ELF-1 (cell line): Measurements from ENCODE around the gene TAPT1.
A peak's percentile ranks its signal among the peaks of the same experiment; 100 is the strongest.
"Not testable (repeated sequence)": the region's sequence is repeated elsewhere in the genome, so short reads cannot be mapped to it uniquely, and the experiment has no call there.

ENCODE experiments used
- DNase-seq: peaks from one replicate; pipeline ENCODE4 v3.0.0-alpha.2; 2016; ENCODE audit warnings: low read depth, low spot score

The TAPT1 gene

DNA sequence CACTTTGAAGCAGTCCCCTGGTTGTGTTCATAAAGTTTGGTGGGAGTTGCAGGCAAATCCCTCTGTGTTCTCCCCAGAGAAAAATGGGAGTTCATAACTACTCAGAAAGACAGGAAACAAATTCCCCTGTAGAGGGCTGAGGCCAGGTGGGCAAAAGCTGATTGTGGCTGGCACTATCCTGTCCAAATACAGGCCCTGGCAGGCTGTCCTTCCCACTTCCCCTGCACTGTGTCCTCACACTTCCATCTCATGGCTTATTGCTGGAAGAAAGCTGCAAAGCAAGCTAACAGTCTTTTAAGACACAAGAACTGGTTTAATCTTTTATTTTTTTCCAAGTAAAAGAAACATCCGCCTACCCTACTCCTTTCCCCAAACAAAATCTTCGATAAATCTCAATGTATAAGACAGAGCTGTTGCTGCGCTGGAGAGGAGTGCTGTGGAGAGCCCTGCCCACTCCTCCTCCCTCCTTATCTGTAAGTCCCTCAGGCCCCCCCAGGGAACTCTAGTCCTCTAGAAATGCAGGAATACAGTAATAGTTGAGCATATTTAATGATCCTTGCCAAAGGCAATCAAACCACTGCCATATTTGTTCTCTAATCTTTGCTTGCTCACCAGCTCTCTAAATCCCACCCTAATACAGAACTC lies 14.0 kb downstream of the TAPT1 start:
- no peak for DNase-seq

DNA sequence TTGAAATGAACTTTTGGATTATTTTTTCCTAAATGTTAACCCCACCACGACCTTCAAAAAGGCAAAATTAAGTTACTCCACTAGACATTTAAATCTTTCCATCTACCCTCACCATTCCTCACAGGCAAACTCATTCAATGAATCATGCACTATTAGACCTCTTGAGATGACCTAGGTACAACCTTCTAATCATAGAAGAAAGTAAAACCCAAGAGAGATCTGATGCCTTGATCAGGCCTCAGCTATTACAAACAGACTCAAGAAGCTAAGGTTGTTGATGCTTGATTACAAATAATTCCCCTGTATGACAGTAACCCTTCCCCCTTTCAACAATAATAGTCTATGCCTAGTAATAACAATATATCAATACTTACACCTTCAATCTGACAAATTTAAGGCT lies 18.9 kb downstream of the TAPT1 start:
- no peak for DNase-seq

DNA sequence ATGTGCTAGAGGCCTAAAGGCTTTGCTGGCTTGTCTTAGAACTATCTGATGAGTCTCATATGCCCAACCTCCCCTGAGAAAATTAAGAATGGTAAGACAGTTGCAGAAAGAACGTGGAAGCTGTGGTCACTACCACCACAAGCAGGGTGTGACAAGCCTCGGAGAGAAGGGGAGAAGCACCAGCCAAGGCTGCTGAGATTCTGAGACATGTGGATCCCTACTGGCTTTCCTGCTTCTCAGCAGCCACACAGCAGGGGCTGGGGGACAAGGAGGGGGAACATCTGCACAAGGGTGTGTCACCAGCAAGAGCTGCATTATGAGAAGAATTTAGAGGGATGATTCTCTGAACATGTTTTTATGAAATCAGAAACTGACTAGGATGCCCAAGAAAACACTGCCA lies 19.4 kb downstream of the TAPT1 start:
- DNase-seq: no peak

DNA sequence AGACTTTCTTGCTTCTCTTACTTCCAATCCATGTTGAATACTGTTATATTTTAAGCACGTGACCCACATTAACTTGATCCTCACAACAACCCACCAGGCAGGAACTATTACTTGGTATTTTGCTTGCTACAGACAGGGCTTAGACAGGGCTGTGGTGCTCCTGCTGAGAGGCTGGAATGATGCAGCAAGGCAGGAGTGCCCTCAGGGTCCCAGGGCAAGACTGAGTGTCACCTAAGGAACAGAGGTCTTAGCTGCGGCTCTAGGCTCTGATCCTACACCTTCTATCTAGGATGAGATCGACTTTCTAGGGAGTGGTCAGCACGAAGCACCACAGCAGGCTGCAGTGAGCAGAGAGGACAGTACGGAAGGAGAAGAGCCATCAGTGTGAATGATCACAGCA lies 20.0 kb downstream of the TAPT1 start:
- DNase-seq: peak; percentile 87

DNA sequence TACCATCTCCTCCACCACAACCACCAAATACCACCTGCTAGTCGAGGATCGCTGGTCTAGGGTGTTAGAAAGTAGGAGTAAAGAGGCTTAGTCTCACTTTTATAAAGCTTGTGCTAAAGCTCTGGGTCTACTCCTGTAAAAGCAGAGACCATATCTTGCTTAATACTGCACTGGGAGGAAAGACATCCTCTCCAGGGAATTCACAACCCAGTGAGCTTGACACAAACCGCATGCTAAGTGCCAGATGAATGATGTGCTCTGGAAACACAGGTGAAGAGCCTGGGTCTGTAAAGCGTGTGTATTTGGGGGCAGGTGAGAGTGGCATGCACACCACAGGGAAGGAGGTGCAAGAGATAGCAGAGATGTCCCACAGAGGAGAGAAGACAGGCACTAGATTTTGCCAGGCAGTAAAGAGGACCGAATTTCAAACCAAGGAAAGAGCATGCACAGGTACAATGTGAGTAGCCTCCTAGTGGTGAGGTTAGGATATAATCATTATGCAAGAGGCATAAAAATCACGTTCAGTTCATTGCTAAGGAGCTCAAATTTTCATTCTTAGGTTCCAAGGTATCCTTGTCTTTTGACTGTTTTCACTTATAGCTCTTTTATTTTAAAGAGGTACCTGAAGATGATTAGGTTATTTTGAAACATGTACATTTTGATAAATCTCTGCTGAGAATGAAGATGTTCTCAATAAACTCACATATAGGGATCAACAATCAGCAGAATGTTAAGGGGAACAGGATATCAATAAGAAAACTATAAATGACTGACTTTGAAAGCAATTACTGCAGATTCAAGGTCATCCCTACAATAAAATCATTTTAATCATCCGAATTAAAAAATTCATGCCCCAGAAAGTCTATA lies 20.7 kb downstream of the TAPT1 start:
- DNase-seq: peak; percentile 13

DNA sequence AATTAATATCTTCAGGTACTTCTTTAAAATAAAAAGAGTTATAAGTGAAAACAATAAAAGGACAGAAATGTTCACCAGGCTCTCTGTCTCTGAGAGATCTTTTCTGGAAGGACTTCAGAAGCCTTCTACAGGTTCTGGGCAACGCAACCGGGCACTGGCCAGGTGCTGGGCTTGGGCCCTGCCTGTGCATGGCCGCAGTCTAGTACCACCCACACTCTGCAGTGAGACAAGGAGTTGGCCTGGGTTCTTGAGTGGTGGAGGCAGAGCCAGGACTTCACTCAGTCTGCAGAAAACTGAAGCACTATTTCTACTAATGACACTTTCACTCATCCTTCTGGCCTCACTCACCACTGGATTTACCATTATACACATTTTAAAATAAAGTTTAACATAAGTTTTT lies 21.8 kb downstream of the TAPT1 start:
- no peak for DNase-seq

DNA sequence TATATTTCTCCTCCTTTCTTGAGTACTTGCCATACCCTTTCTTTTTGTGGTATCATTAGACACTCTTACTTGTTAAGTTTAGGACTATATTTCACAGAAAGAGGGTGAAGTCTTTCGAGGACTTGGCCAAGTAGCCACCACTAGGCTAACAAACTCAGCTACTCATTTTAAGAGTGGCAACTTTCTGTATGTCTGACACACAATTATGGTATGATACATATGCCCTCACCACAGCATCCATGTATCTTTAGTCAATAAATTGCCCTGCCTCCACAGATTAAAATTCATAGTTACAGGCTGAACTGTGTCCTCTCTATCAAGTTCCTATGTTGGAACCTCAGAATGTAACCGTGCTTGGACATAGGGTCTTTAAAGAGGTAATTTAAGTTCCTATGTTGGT lies 23.2 kb downstream of the TAPT1 start:
- no peak for DNase-seq

DNA sequence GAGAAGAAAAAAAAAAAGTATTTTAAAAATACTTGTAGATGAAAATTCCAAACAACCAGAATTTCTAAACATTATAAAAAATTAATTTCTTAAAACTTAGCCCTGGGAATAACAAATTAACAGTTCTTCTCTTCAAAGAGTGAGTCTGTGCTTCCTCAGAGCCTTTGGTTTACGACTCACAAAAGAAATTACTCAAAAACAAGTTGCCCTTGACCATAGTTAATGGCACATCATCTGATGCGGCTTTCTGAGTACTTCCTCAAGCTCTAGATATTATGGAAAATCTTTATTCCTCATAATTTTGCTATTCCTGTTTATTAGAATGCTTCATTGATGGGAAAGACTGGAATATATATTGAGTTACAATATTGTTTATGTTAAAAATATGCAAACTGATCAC lies 23.7 kb downstream of the TAPT1 start:
- no peak for DNase-seq

DNA sequence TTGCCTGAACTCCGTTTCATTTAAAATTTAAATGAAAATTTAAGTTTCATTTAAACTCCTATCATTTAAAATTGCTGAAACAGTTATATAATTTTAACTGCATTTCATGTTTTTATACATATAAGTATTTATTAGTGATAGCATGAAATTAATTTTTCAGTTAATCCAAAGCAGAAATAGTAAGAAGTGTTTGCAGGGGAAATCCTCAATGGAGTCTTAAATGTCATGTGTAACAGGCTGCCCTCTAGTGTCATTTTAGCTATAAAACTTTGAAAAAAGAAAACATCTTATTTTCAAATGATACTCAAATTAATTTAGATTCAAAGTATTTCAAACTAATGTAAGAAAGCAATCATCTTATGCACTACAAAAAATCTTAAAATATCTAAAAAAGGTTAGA lies 27.2 kb downstream of the TAPT1 start:
- no peak for DNase-seq

DNA sequence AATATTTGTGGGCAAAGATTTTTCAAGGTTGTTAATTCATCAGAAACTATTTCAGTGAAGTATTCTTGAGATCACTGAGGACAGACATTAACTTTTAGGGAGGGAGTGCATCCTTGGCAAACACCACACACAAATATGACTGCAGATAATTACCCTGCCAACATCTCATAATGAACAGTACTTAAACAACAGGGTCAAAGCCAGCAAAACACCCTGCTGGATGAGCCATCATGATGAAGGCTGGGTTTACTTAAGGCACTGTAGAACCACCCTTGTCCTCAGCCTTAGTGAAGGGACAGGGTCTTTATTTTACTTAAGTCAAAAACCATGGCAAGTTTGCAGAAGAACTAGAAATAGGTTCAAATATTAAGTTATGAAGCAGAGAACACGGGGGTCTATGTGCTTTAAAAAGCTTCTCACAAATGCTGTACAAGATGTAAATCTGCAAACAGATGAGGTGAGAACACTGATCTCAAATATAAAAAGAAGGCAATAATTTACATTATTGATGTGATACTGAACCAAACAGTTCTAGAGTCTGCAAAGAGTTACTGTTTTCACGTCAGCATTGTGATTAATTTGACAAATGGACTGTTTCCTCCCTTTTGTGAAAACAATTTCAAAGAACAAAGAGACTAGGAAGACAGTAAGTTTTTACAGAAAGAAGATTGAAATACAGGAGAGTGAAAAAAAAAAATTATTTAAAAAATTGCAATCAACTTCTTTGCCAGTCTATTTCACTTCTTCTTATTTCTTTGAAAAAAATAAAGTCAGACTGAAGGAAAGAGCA lies 28.2 kb downstream of the TAPT1 start:
- DNase-seq: no peak

DNA sequence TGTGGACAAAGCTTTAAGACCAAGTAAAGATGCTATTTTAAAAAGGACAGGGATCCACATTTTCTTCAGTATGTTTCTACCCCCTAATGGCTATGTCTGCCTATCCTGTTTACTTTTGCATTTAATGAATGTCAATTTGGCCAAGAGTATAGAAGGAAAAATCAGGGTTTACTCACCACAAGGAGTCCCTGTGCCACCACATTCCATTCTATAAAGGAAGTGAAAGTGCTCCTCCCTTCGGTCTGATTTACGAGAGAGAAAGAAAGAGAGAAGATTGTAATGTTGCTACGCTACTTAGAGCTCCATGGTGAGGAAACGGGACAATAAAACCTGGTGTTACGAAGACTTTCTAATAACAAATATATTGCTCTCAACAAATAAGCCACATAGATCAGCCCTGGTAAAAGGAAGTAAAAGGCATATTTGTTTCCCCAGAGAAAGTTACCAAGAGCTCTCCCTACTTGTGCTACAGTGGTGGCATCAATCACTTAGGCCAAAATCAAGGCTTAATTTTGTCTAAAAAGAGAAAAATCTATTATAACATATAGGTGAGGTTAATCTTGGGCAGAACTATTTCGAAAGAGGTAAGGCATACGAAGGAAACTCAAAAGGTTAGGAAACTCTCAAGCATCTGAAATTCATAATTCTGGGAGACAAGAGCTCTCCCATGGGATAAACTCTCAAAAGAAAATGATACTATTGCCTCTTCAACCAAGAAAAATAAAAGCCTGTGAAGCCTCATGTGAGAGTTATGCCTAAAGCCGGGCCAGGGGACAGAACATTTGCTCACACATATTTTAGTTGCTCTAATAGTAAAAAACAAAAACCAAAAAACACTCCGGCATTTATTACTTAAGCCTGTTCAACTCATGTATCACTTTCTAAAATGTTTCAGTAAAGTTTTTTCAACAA lies 29.5 kb downstream of the TAPT1 start:
- DNase-seq: peak; percentile 34

DNA sequence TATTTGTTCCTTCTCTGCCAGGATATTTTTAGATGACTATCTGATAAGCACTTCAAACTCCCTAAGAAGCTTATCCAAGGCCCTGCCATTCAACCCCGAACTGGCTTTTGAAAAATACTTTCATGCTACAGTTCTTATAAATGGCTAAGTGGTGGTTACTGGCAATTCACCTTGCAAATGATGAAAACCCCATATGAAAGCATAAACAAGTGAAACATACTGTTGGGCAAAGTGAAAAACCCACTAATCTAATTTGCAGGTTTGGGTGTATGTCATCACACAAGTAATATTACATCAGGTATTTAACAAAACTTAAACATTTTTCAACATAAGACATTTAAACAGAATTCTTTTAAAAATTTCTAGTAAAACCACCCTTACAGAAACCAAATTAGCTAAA lies 31.1 kb downstream of the TAPT1 start:
- DNase-seq: no peak

DNA sequence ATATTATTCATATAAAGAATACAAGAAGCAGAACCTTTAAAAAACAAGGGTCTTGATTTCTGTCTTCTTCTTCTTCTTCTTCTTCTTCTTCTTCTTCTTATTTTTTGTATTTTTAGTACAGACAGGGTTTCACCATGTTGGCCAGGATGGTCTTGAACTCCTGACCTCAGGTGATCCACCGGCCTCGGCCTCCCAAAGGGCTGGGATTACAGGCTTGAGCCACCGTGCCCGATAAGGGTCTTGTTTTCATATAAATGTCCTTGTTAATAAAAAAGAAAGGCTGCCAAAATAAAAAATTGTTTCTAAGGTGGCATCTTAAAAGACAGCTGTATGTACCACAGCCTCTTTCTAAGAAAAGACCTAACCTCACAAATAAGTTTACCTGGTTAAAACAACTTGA lies 31.5 kb downstream of the TAPT1 start:
- not testable (repeated sequence) for DNase-seq

DNA sequence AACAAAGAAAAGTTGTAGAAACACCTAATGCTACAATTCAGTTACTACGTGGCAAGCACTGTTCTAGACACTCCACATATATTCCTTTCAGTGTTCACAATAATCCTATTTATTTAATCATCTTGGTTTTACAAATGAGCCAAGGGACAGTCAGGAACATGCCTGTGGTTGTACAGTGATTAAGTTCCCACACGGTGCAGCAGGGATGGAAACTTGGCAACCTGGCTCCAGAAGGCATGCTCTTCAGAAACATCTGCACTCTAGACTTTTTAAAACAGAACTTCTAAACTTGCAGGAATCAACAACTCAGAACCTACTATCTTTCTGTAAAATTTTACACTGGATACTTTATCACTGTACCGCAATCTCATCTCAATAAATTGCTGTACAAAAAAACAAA lies 32.1 kb downstream of the TAPT1 start:
- DNase-seq: no peak

DNA sequence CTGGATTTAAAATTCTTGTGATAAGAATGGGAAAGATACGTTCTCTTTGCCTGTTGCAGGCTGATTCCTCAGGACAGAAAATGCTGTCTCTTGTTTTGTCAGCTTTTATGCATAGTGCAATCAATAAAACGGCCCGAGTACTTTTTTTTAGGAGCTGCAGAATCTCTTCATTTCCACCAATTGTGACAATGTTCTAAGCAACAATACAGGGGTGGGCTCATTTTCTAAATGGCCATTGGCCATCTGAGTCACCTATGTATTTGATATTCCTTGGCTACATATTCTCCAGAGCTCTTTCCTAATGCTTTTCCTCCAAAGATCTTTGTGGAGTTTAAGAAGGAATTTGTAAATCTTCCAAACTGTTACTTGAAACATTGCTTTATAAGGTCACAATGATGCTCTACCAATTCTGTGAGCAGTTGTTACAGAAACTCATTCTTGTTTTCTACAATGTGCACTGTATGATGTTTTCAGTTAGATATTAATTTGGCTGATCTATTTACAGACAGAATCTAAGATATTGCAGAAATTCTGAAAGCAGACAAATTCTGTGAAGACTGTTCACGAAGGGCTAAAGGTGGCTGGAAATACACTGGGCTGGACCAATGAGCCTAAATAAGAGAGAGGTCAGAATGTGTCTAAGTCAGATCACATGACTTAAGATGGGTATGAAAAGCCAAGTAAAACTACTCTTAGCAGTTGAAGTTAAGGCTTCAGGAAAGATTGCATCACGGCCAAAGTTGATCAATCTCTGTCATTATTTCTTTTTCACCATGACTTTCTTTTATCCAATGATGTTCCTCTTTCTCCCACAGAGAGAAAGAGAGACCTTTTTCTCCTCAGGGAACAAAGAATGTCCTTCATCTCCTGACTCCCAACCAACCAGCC lies 33.4 kb downstream of the TAPT1 start:
- no peak for DNase-seq

DNA sequence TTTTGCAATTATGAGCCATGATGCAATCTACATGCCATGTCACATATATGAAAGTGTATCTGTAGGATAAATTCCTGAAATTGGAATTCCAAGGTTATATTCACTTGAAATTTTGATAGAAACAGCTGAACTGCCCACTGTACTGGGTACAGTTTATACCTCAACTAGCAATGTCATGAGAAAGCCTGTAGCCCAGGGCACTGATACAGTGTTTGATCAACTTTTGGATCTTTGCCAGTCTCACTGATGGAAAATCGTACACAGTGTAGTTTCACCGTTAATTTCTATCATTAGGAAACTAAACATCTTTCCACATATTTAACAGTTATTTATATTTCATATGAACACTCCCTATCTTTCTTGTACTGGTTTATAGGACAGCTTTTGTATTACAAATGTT lies 34.2 kb downstream of the TAPT1 start:
- no peak for DNase-seq

DNA sequence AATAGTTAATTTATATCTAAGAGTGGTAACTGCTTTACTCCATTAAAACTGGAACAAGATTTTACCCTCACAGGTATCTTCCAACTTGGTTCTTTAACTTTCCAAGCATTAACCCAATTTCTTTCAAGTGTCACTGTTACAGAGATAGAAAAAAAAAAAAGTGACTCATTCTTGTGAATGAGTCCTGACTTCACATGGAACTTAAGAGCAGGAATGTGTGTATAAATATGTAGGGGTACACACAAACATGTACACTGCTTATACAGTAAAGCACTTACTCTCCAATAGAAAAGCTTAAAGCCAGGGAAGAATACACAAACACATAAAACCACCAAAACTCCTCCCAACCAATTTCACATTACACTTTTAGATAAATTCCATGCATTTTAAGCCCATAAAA lies 38.8 kb downstream of the TAPT1 start:
- no peak for DNase-seq

DNA sequence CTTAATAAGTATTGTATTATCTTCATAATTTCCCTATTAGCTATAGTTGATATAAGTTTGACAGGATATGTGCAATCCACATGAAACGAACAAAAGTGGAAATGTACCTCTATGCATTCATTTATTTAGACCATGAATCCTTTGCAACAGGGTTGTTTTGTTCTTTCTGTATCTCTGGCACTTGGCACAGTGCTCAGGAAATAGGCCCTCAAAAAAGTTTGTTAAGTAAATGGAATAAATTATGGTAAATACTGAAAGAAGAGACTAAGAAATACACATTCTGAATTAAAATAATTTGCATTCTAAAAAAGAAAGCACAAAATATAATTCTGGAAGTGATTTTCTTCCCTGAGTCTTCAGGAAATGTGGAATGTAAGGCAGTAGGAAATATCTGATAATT lies 39.3 kb downstream of the TAPT1 start:
- DNase-seq: no peak

DNA sequence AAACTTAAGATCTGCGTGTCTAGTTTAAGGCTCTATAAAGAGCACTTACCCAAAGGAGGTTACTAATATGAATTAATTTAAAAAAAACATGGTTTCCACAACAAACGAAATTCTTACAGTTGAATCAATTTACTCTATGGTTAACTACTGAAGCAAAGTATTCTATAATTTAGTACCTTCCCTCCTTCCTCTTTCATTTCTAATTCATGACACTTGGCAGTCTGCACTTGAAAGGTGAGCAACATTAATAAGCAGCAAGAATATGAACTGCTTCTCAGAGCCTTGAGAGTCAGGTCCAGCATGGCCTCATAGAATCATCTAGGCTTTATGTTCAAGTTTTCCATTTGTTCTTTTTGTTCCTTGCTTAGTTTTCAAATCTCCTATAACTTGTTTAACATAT lies 42.7 kb downstream of the TAPT1 start:
- DNase-seq: no peak

DNA sequence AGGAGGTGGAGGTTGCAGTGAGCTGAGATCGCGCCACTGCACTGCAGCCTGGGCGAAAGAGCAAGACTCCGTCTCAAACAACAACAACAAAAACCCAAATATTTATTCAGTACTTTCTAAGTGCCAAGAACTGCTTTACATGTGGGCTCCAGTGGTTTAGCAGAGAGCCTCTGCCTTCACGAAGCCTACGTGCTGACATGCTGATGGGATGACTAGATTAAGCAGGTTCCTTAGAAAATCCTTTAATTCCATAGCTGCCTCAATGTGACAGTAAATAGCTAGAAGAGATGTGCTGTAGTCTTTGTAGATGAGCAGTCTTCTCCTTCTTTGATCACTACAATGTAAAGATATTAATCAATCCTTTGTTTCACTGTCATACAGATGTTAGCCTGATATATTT lies 49.6 kb downstream of the TAPT1 start:
- no peak for DNase-seq

DNA sequence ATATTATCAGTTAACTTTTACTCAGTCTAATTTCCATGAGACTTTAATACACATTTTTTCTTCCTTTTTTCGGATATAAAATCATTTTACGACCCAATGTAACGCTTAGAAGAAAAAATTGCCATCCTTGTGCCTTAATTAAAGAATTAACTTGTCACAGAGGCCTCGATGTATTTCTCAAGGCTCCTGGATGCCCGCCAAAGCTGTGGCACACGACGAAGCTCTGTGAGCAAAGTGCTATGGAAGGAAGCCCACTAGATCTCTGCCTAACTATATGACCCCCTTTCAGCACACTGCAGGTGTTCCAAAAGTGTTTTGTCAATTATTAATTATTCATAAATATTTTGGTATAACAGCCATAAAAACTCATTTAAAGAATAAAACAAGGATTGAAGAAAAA lies 54.4 kb downstream of the TAPT1 start:
- no peak for DNase-seq
